Chondrocyte (in vitro differentiated cells): ENCODE data around the gene PLXNA3. TPM values are rescaled to one million over a fixed set of nuclear protein-coding genes. Genes with fewer than 3 reads are reported as not detected.

Experiments used
- DNase-seq: peaks from one replicate; pipeline ENCODE4 v3.0.0; 2021; ENCODE audit warnings: mixed read lengths, low spot score
- H3K27ac Mint-ChIP-seq: one replicate; pipeline ENCODE4 v1.8.0; 2021; ENCODE audit warnings: mild to moderate bottlenecking, moderate library complexity, mixed read lengths; ENCODE audit not compliant: unreplicated experiment
- H3K27me3 Mint-ChIP-seq: 2 replicates; pipeline ENCODE4 v1.8.0; 2021; ENCODE audit warnings: low read depth, mixed read lengths
- H3K36me3 Mint-ChIP-seq: 2 replicates; pipeline ENCODE4 v1.8.0; 2021; ENCODE audit warnings: low read depth, mixed read lengths
- H3K4me1 Mint-ChIP-seq: 2 replicates; pipeline ENCODE4 v1.8.0; 2021; ENCODE audit warnings: low read depth, mild to moderate bottlenecking, mixed read lengths
- H3K4me3 Mint-ChIP-seq: one replicate; pipeline ENCODE4 v1.8.0; 2021; ENCODE audit warnings: mild to moderate bottlenecking, moderate library complexity, mixed read lengths; ENCODE audit not compliant: unreplicated experiment
- H3K9me3 Mint-ChIP-seq: 2 replicates; pipeline ENCODE4 v1.8.0; 2021; ENCODE audit warnings: low read depth, mixed read lengths
- total RNA-seq: library from RNA; stranded (reverse); gene quantifications from 3 replicates; pipeline ENCODE4 v1.2.1, GENCODE V29; 2021
- TF ChIP-seq, protein P1 (sequence below): fragments of 200-600 bp; sonication (generic); IDR thresholded peaks from 2 replicates; pipeline ENCODE4 v1.5.0; 2021; ENCODE audit warnings: antibody characterized with exemption, mild to moderate bottlenecking, moderate library complexity

Gene PLXNA3
- total RNA-seq, 1 donor from 2014 or later: 205 TPM

GRCh38 chrX:154481911-154482601 lies 24.0 kb downstream of the PLXNA3 start:
- H3K9me3 Mint-ChIP-seq: peaks cover 4% of the 10 kb centered on the region
- peaks cover 14% of the 10 kb centered on the region for H3K4me1 Mint-ChIP-seq
- H3K27me3 Mint-ChIP-seq: no peaks in the 10 kb centered on the region
- H3K36me3 Mint-ChIP-seq: peaks cover 3% of the 10 kb centered on the region
- peak; percentile 91 for DNase-seq
- no peak overlapping the region for H3K27ac Mint-ChIP-seq
- TF ChIP-seq, protein P1, sequence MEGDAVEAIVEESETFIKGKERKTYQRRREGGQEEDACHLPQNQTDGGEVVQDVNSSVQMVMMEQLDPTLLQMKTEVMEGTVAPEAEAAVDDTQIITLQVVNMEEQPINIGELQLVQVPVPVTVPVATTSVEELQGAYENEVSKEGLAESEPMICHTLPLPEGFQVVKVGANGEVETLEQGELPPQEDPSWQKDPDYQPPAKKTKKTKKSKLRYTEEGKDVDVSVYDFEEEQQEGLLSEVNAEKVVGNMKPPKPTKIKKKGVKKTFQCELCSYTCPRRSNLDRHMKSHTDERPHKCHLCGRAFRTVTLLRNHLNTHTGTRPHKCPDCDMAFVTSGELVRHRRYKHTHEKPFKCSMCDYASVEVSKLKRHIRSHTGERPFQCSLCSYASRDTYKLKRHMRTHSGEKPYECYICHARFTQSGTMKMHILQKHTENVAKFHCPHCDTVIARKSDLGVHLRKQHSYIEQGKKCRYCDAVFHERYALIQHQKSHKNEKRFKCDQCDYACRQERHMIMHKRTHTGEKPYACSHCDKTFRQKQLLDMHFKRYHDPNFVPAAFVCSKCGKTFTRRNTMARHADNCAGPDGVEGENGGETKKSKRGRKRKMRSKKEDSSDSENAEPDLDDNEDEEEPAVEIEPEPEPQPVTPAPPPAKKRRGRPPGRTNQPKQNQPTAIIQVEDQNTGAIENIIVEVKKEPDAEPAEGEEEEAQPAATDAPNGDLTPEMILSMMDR: no peak
- no peak overlapping the region for H3K4me3 Mint-ChIP-seq

GRCh38 chrX:154482786-154483185 lies 24.7 kb downstream of the PLXNA3 start:
- H3K9me3 Mint-ChIP-seq: peaks cover 4% of the 10 kb centered on the region
- H3K4me1 Mint-ChIP-seq: peaks cover 14% of the 10 kb centered on the region
- no peaks in the 10 kb centered on the region for H3K27me3 Mint-ChIP-seq
- DNase-seq: no peak
- H3K4me3 Mint-ChIP-seq: no peak overlapping the region
- H3K27ac Mint-ChIP-seq: no peak overlapping the region
- H3K36me3 Mint-ChIP-seq: peaks cover 3% of the 10 kb centered on the region
- TF ChIP-seq, protein P1: no peak

GRCh38 chrX:154483325-154483724 lies 25.2 kb downstream of the PLXNA3 start:
- Mint-ChIP-seq H3K36me3 (peaks cover 7% of the 10 kb centered on the region), H3K27ac (no peak overlapping the region), H3K4me1 (peaks cover 14% of the 10 kb centered on the region), H3K9me3 (peaks cover 4% of the 10 kb centered on the region), H3K27me3 (no peaks in the 10 kb centered on the region), H3K4me3 (no peak overlapping the region)
- TF ChIP-seq, protein P1: no peak
- no peak for DNase-seq

DNA sequence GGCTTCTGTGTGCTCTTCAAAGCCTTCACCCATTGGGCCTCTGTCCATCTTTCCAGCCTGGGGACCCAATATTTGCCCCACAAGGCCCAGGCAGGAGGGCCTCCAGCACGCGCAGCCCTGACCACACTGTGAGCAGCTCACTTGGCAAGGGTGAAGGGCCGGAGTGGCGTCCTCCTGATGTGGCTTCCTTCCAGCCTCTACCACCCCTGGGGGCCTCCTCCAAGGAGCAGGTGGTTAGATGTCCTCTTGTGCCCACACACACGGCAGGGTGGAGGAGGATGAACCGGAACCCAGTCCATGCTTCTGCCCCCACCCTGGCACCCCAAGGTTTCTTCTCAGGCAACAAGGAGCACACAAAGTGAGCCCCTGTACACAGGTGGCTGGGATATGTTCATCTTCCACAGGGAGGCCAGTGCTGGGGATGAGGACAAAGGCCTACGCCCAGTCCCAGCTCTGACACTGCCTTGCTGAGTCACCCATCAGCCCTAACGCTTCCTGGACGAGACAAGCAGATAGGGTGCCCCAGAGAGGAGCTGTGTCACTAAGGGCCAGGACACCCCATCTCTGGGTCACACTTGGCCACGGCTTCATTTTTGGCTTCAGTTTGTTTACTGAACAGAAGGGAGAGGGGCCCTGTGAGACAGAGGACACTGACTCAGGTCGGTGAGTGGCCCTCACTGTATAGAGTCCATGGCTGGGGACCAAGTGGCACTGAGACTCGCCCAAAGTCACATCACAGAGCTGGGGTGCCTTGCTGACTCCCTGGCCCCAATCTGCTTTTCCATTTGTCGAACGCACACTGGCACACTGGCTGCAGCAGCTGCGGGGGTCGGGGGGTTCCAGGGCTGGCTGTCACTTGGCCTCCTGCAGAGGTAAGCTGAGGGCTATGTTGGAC lies 26.4 kb downstream of the PLXNA3 start:
- Mint-ChIP-seq H3K9me3 (peaks cover 4% of the 10 kb centered on the region), H3K27me3 (no peaks in the 10 kb centered on the region)

More for the DNA sequence above, 26.4 kb downstream of the PLXNA3 start:
- H3K27ac Mint-ChIP-seq: no peak overlapping the region
- no peak for DNase-seq
- TF ChIP-seq, protein P1: no peak
- no peak overlapping the region for H3K4me3 Mint-ChIP-seq
- peaks cover 7% of the 10 kb centered on the region for H3K36me3 Mint-ChIP-seq
- H3K4me1 Mint-ChIP-seq: peaks cover 14% of the 10 kb centered on the region
